Tibial nerve (tissue), 4 donors: ENCODE results near the gene RNF144B.

ENCODE experiments used
- EP300 ChIP-seq, 2 donors: sonication (generic); formaldehyde crosslinking; IDR thresholded peaks; one replicate each; pipeline ENCODE4 v1.6.1; 2017; ENCODE audit warnings: antibody characterized with exemption in 2 of 2, mild to moderate bottlenecking in 1 of 2
- TF ChIP-seq, protein P1 (sequence below), 5 experiments: fragments of 200-600 bp in 3 of 5; fragments of 450-650 bp in 2 of 5; sonication (generic) in 3 of 5; IDR thresholded peaks; one replicate each; pipeline ENCODE4 v1.5.1; 2016 to 2019; ENCODE audit warnings: antibody characterized with exemption in 5 of 5, mild to moderate bottlenecking in 3 of 5, moderate library complexity in 2 of 5

DNA sequence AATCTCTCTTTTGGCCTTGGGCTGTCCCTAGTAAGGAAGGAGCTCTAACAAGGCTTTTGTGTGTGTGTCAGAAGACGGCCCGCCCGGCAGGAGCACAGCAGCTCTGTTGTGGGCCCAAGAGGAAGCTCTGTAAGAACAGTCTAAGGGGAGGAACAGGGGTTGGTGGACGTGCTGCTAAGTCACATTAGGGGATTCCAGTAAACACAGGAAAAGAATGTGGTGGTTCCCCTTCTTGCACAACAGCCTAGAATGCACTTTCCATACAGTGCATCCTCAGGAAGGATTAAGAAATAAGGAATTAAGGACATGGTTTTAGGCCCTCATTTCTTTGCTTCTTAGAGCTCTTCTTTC lies 114.5 kb downstream of the RNF144B start:
- TF ChIP-seq, protein P1, sequence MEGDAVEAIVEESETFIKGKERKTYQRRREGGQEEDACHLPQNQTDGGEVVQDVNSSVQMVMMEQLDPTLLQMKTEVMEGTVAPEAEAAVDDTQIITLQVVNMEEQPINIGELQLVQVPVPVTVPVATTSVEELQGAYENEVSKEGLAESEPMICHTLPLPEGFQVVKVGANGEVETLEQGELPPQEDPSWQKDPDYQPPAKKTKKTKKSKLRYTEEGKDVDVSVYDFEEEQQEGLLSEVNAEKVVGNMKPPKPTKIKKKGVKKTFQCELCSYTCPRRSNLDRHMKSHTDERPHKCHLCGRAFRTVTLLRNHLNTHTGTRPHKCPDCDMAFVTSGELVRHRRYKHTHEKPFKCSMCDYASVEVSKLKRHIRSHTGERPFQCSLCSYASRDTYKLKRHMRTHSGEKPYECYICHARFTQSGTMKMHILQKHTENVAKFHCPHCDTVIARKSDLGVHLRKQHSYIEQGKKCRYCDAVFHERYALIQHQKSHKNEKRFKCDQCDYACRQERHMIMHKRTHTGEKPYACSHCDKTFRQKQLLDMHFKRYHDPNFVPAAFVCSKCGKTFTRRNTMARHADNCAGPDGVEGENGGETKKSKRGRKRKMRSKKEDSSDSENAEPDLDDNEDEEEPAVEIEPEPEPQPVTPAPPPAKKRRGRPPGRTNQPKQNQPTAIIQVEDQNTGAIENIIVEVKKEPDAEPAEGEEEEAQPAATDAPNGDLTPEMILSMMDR (IDR thresholded peaks at IDR 0.05) = no peak
- peak; percentile 56 to 87 for TF ChIP-seq EP300 (IDR thresholded peaks at IDR 0.05)
